IMR-90 (cell line): ENCODE measurements around the gene CHAC1. TPM values are rescaled to one million over a fixed set of nuclear protein-coding genes. Genes with fewer than 3 reads are reported as not detected.
A peak's percentile ranks its signal among the peaks of the same experiment; 100 is the strongest.

ENCODE experiments used
- ATAC-seq: fragments of 200-7000 bp; cut with Tn5 transposase; 2 replicates; pipeline ENCODE4 v1.9.1; 2020; ENCODE audit warnings: low read depth, mild to moderate bottlenecking, moderate library complexity
- BruUV-seq: library from RNA; stranded (reverse); fragments of 400-500 nt; replicated peaks from 2 replicates; lab custom pipeline; 2021; lab: Mats Ljungman, UMichigan
- CTCF ChIA-PET: fragments of 300-600 bp; formaldehyde crosslinking; extraction: SDS; loops from one replicate; lab custom pipeline; 2021; ENCODE audit warnings: antibody characterized with exemption; lab: Yijun Ruan, JAX
- POLR2A ChIA-PET: fragments of 300-600 bp; sonication (Branson Sonifier 250); formaldehyde crosslinking; loops from one replicate; lab custom pipeline; 2022; ENCODE audit warnings: antibody characterized with exemption; ENCODE audit not compliant: unreplicated experiment; lab: Charles Lee
- DNase-seq: peaks from one replicate; pipeline ENCODE4 v3.0.0; 2013
- H2AFZ ChIP-seq: replicated peaks from 2 replicates; pipeline ENCODE3; 2013; ENCODE audit warnings: low read length, mild to moderate bottlenecking; ENCODE audit not compliant: poor library complexity
- H2AK5ac ChIP-seq: 2 replicates; pipeline ENCODE4 v1.6.1; 2013; ENCODE audit warnings: low read depth, low read length, inconsistent platforms
- H2AK9ac ChIP-seq: replicated peaks from 2 replicates; pipeline ENCODE3; 2013; ENCODE audit warnings: mild to moderate bottlenecking, low read depth, low read length, moderate library complexity; ENCODE audit not compliant: poor library complexity
- H2BK120ac ChIP-seq: 2 replicates; pipeline ENCODE4 v1.6.1; 2013; ENCODE audit warnings: low read depth, low read length, inconsistent platforms
- H2BK15ac ChIP-seq: 3 replicates; pipeline ENCODE4 v1.6.1; 2013; ENCODE audit warnings: low read depth, low read length, inconsistent platforms
- H2BK20ac ChIP-seq: 2 replicates; pipeline ENCODE4 v1.6.1; 2013; ENCODE audit warnings: low read depth, mild to moderate bottlenecking, inconsistent platforms, low read length, moderate library complexity
- H2BK5ac ChIP-seq: 2 replicates; pipeline ENCODE4 v1.6.1; 2013; ENCODE audit warnings: mild to moderate bottlenecking, low read depth, low read length, inconsistent platforms; ENCODE audit not compliant: poor library complexity, severe bottlenecking
- H3K14ac ChIP-seq: replicated peaks from 2 replicates; pipeline ENCODE4 v1.6.1; 2013; ENCODE audit warnings: low read depth, low read length, inconsistent platforms
- H3K18ac ChIP-seq: 2 replicates; pipeline ENCODE4 v1.6.1; 2013; ENCODE audit warnings: low read depth, low read length, control low read depth
- H3K23ac ChIP-seq: 2 replicates; pipeline ENCODE4 v1.6.1; 2013; ENCODE audit warnings: low read depth, low read length, inconsistent platforms
- H3K27ac ChIP-seq: 2 replicates; pipeline ENCODE4 v1.5.1; 2013; ENCODE audit warnings: mild to moderate bottlenecking, control low read depth, low read length; ENCODE audit not compliant: insufficient read depth
- H3K27me3 ChIP-seq: 2 replicates; pipeline ENCODE4 v1.6.1; 2013; ENCODE audit warnings: low read length; ENCODE audit not compliant: control insufficient read depth, insufficient read depth
- H3K36me3 ChIP-seq: 2 replicates; pipeline ENCODE4 v1.6.1; 2013; ENCODE audit warnings: low read length, mixed read lengths; ENCODE audit not compliant: control insufficient read depth, insufficient read depth
- H3K4ac ChIP-seq: 2 replicates; pipeline ENCODE4 v1.6.1; 2013; ENCODE audit warnings: low read depth, low read length, inconsistent platforms
- H3K4me1 ChIP-seq: 2 replicates; pipeline ENCODE4 v1.6.1; 2013; ENCODE audit warnings: low read length, mixed read lengths; ENCODE audit not compliant: control insufficient read depth, insufficient read depth
- H3K4me2 ChIP-seq: 2 replicates; pipeline ENCODE4 v1.6.1; 2013; ENCODE audit warnings: low read depth, mild to moderate bottlenecking, control low read depth, low read length, moderate library complexity
- H3K4me3 ChIP-seq: 2 replicates; pipeline ENCODE4 v1.5.1; 2013; ENCODE audit warnings: low read depth, mild to moderate bottlenecking, control low read depth, low read length, moderate library complexity; ENCODE audit not compliant: insufficient read depth
- H3K56ac ChIP-seq: 2 replicates; pipeline ENCODE4 v1.6.1; 2013; ENCODE audit warnings: low read length, inconsistent platforms; ENCODE audit not compliant: insufficient read depth; ENCODE audit errors: extremely low read depth
- H3K79me1 ChIP-seq, 2 experiments: 2 replicates each; pipeline ENCODE4 v1.6.1; 2013; ENCODE audit warnings: low read length in 2 of 2, inconsistent platforms in 1 of 2, low read depth in 1 of 2
- H3K9ac ChIP-seq: 2 replicates; pipeline ENCODE4 v1.6.1; 2013; ENCODE audit warnings: low read depth, low read length, control low read depth
- H3K9me1 ChIP-seq: 2 replicates; pipeline ENCODE4 v1.6.1; 2013; ENCODE audit warnings: low read length, inconsistent platforms; ENCODE audit not compliant: insufficient read depth
- H3K9me3 ChIP-seq: 2 replicates; pipeline ENCODE4 v1.6.1; 2013; ENCODE audit warnings: low read length; ENCODE audit not compliant: control insufficient read depth, insufficient read depth
- H4K20me1 ChIP-seq: 2 replicates; pipeline ENCODE4 v1.6.1; 2013; ENCODE audit warnings: low read length, inconsistent platforms; ENCODE audit not compliant: insufficient read depth
- H4K5ac ChIP-seq: 2 replicates; pipeline ENCODE4 v1.6.1; 2013; ENCODE audit warnings: mild to moderate bottlenecking, low read depth, low read length, control low read depth
- H4K8ac ChIP-seq, 2 experiments: 2 replicates each; pipeline ENCODE4 v1.6.1; 2013; ENCODE audit warnings: low read depth in 2 of 2, low read length in 2 of 2, control low read depth in 1 of 2, inconsistent platforms in 1 of 2
- H4K91ac ChIP-seq: 2 replicates; pipeline ENCODE4 v1.6.1; 2013; ENCODE audit warnings: low read depth, low read length, inconsistent platforms; ENCODE audit not compliant: insufficient read depth
- BHLHE40 ChIP-seq: fragments of 150-350 bp; IDR thresholded peaks from 2 replicates; pipeline ENCODE4 v1.6.1; 2016; ENCODE audit warnings: mild to moderate bottlenecking, low read depth, low read length
- CEBPB ChIP-seq: IDR thresholded peaks from 2 replicates; pipeline ENCODE4 v1.6.1; 2012; ENCODE audit warnings: low read depth, low read length, improper control_type of control experiment
- CHD1 ChIP-seq: IDR thresholded peaks from 2 replicates; pipeline ENCODE4 v1.6.1; 2012; ENCODE audit warnings: low read depth, low read length, improper control_type of control experiment
- FOS ChIP-seq: fragments of 150-350 bp; IDR thresholded peaks from 2 replicates; pipeline ENCODE4 v1.6.1; 2016; ENCODE audit warnings: low read depth, low read length
- MAFK ChIP-seq: IDR thresholded peaks from 2 replicates; pipeline ENCODE4 v1.6.1; 2012; ENCODE audit warnings: low read depth, low read length, improper control_type of control experiment
- MAZ ChIP-seq: IDR thresholded peaks from 2 replicates; pipeline ENCODE4 v1.6.1; 2012; ENCODE audit warnings: low read depth, mild to moderate bottlenecking, low read length, improper control_type of control experiment, moderate library complexity, borderline replicate concordance
- MXI1 ChIP-seq: IDR thresholded peaks from 2 replicates; pipeline ENCODE4 v1.6.1; 2012; ENCODE audit warnings: low read depth, mild to moderate bottlenecking, low read length, moderate library complexity, borderline replicate concordance
- NFE2L2 ChIP-seq: fragments of 150-350 bp; IDR thresholded peaks from 2 replicates; pipeline ENCODE4 v1.6.1; 2016; ENCODE audit warnings: low read depth, mild to moderate bottlenecking, low read length
- RAD21 ChIP-seq: IDR thresholded peaks from 2 replicates; pipeline ENCODE4 v1.6.1; 2012; ENCODE audit warnings: low read length, improper control_type of control experiment
- RCOR1 ChIP-seq: IDR thresholded peaks from 2 replicates; pipeline ENCODE4 v1.6.1; 2012; ENCODE audit warnings: mild to moderate bottlenecking, low read length, improper control_type of control experiment; ENCODE audit not compliant: insufficient replicate concordance
- RFX5 ChIP-seq: IDR thresholded peaks from 2 replicates; pipeline ENCODE4 v1.8.0; 2012; ENCODE audit warnings: low read depth, mild to moderate bottlenecking, low read length, moderate library complexity
- SMC3 ChIP-seq: fragments of 150-350 bp; IDR thresholded peaks from 2 replicates; pipeline ENCODE4 v1.6.1; 2016; ENCODE audit warnings: low read depth, mild to moderate bottlenecking, antibody characterized with exemption, low read length, moderate library complexity
- WGBS, 2 experiments: methylation state at CpG; one replicate each; pipeline versions ENCODE4 v1.1.5 to v1.1.7; 2013; ENCODE audit warnings: missing lambda C conversion rate in 2 of 2; ENCODE audit not compliant: insufficient read length in 1 of 2; ENCODE audit errors: extremely low coverage in 2 of 2; 5-methylcytosine and 5-hydroxymethylcytosine counted together
- dilution Hi-C: fragments of 300-500 bp; cut with HindIII; formaldehyde crosslinking; loops from one replicate; pipeline ENCODE4 v1.14.3; 2018; ENCODE audit warnings: low sequenced_read_pairs; ENCODE audit not compliant: unreplicated experiment
- in situ Hi-C: fragments of 300-500 bp; cut with MboI; formaldehyde crosslinking; loops from 3 replicates; pipeline ENCODE4 v1.14.3; 2019; ENCODE audit warnings: low sequenced_read_pairs, inconsistent platforms, mixed read lengths
- intact Hi-C: fragments of 100-400 bp; cut with micrococcal nuclease; formaldehyde crosslinking; loops from 2 replicates; pipeline ENCODE4 v1.10.0; 2022
- polyA plus RNA-seq, 3 experiments: library from polyadenylated mRNA; depleted of rRNA; stranded (reverse); fragments of >200 nt; gene quantifications; 2 replicates each; pipeline ENCODE4 v1.2.3, GENCODE V29; 2012; ENCODE audit warnings: low replicate concordance in 1 of 3
- total RNA-seq: library from RNA; depleted of rRNA; stranded (reverse); fragments of >200 nt; gene quantifications from 2 replicates; pipeline ENCODE4 v1.2.3, GENCODE V29; 2012

Gene CHAC1
- total and polyA plus RNA-seq, 2 of the 4 experiments (the other 2 are of a cell fraction), result 51.3 to 77.8 TPM

GRCh38 chr15:40968290-40969085 lies 15.2 kb downstream of the CHAC1 start:
- no peak overlapping the region; the same call in 1 of the 2 replicates for H4K91ac ChIP-seq
- no peak overlapping the region for H3K9ac ChIP-seq
- H2BK120ac ChIP-seq, result no peak overlapping the region
- 80% methylated on average over 1 of the region's 7 CpGs; no CpG with 5 or more reads in 1 of the 2 experiments for WGBS, 2 experiments
- H3K9me1 ChIP-seq, result peaks cover 6% of the 10 kb centered on the region
- H3K79me1 ChIP-seq, result no peaks in the 10 kb centered on the region
- ChIA-PET POLR2A (no interaction called here), CTCF (interaction anchor here (1.0 kb wide), 1 partner anchor 50 kb away, joined by 3 read pairs; no protein-coding TSS in a partner anchor)
- H3K23ac ChIP-seq, result peak overlapping the region; percentile 11; the same call in 1 of the 2 replicates
- no peak overlapping the region for H3K4me2 ChIP-seq
- TF ChIP-seq NFE2L2, result no peak
- TF ChIP-seq RCOR1, result no peak
- no peak for TF ChIP-seq MAZ
- no peak for TF ChIP-seq FOS
- TF ChIP-seq CEBPB, result no peak
- TF ChIP-seq RFX5, result no peak
- TF ChIP-seq RAD21, result no peak
- TF ChIP-seq MAFK, result no peak
- TF ChIP-seq CHD1, result no peak
- TF ChIP-seq SMC3, result no peak
- no peak for TF ChIP-seq BHLHE40
- no peak for TF ChIP-seq MXI1
- no peaks in the 10 kb centered on the region for H3K9me3 ChIP-seq
- no TSS peak for BruUV-seq
- H4K5ac ChIP-seq, result no peak overlapping the region
- peak overlapping the region; percentile 64; the same call in 1 of the 2 replicates for H2AK5ac ChIP-seq
- no peak overlapping the region for H2BK20ac ChIP-seq
- no peak for DNase-seq
- H2BK5ac ChIP-seq, result no peak overlapping the region
- H2AFZ ChIP-seq, result no peak overlapping the region
- H3K18ac ChIP-seq, result no peak overlapping the region
- intact Hi-C loops (no loop called here), dilution Hi-C loops (no loop called here), in situ Hi-C loops (no loop called here)
- ATAC-seq, result no peak
- 0 out of 3 replicates have a peak overlapping the region, but pooled peaks have one; percentile 30 for H2BK15ac ChIP-seq
- no peak overlapping the region for H3K56ac ChIP-seq
- H4K20me1 ChIP-seq, result no peaks in the 10 kb centered on the region
- no peak overlapping the region for H3K14ac ChIP-seq
- H3K4ac ChIP-seq, result no peak overlapping the region; the same call in none of the 2 replicates
- H3K4me3 ChIP-seq, result no peak overlapping the region
- H3K4me1 ChIP-seq, result peaks cover 12% of the 10 kb centered on the region
- H3K27ac ChIP-seq, result no peak overlapping the region
- H3K36me3 ChIP-seq, result no peaks in the 10 kb centered on the region
- no peak overlapping the region for H2AK9ac ChIP-seq
- no peaks in the 10 kb centered on the region for H3K27me3 ChIP-seq
- no peak overlapping the region for H4K8ac ChIP-seq
